NB4 (cell line): ENCODE measurements around the gene HMSD.

Experiments used
- DNase-seq: peaks from one replicate; pipeline ENCODE4 v3.0.0; 2010; ENCODE audit warnings: low read depth
- H3K4me3 ChIP-seq: one replicate; pipeline ENCODE4 v1.5.1; 2011; ENCODE audit warnings: mild to moderate bottlenecking, low read depth, low read length, moderate library complexity
- CTCF ChIP-seq: IDR thresholded peaks from one replicate; pipeline ENCODE4 v1.5.1; 2012; ENCODE audit warnings: low read depth, low read length
- MAX ChIP-seq: IDR thresholded peaks from 2 replicates; pipeline ENCODE4 v1.6.1; 2011; ENCODE audit warnings: low read depth, low read length
- MYC ChIP-seq: IDR thresholded peaks from 2 replicates; pipeline ENCODE4 v1.6.1; 2011; ENCODE audit warnings: low read depth, low read length
- POLR2A ChIP-seq: IDR thresholded peaks from 2 replicates; pipeline ENCODE4 v1.6.1; 2011; ENCODE audit warnings: mild to moderate bottlenecking; ENCODE audit not compliant: insufficient read length; ENCODE audit errors: extremely low read depth

The HMSD gene

GRCh38 chr18:63949068-63949737 is at the start of gene HMSD:
TSS of gene HMSD (plus strand) at chr18:63949301. CDS start at chr18:63953456, 4,155 bp downstream.
- no peak for TF ChIP-seq CTCF
- TF ChIP-seq MAX: no peak
- DNase-seq: no peak
- no peak within 1 kb of the TSS for H3K4me3 ChIP-seq

- no peak for DNase-seq
- TF ChIP-seq MAX: no peak
- TF ChIP-seq CTCF: no peak
- TF ChIP-seq POLR2A: no peak
- no peak for TF ChIP-seq MYC
- H3K4me3 ChIP-seq: no peak overlapping the region
Observed at GRCh38 chr18:63903851-63904570, 45.1 kb upstream of the HMSD start.

GRCh38 chr18:63904694-63905093 is 44.4 kb upstream of the HMSD start:
- no peak overlapping the region for H3K4me3 ChIP-seq
- no peak for TF ChIP-seq MAX
- no peak for DNase-seq

- no peak overlapping the region for H3K4me3 ChIP-seq
- TF ChIP-seq CTCF: no peak
- TF ChIP-seq POLR2A: no peak
- TF ChIP-seq MYC: no peak
- no peak for TF ChIP-seq MAX
- no peak for DNase-seq
Observed at GRCh38 chr18:63905361-63905760, 43.7 kb upstream of the HMSD start.

- TF ChIP-seq POLR2A (no peak), MAX (no peak), CTCF (no peak), MYC (no peak)
- H3K4me3 ChIP-seq: no peak overlapping the region
- DNase-seq: no peak
Observed at GRCh38 chr18:63906056-63906455, 43.0 kb upstream of the HMSD start.

- peak; percentile 32 for DNase-seq
- H3K4me3 ChIP-seq: no peak within 1 kb of the TSS
- TF ChIP-seq MYC: no peak
- no peak for TF ChIP-seq POLR2A
- TF ChIP-seq CTCF: no peak
- no peak for TF ChIP-seq MAX
Observed at GRCh38 chr18:63907664-63908063, 41.4 kb upstream of the HMSD start, which contains the start of gene SERPINB10. TSS of gene SERPINB10 (plus strand) at chr18:63907958. CDS start at chr18:63915511, 7,553 bp downstream.
